HCT116 (cell line): ENCODE results near the gene ELK4. TPM values are rescaled to one million over a fixed set of nuclear protein-coding genes. Genes with fewer than 3 reads are reported as not detected.

Source experiments
- ATAC-seq: fragments of 200-7000 bp; cut with Tn5 transposase; 2 replicates; pipeline ENCODE4 v1.9.1; 2020; ENCODE audit warnings: mild to moderate bottlenecking, moderate library complexity
- BruUV-seq: library from RNA; stranded (reverse); fragments of 400-500 nt; replicated peaks from 2 replicates; lab custom pipeline; 2021; lab: Mats Ljungman, UMichigan
- CTCF ChIA-PET: fragments of 300-600 bp; sonication (Branson Sonifier 250); formaldehyde crosslinking; loops from one replicate; lab custom pipeline; 2021; ENCODE audit warnings: antibody characterized with exemption; lab: Charles Lee
- POLR2A ChIA-PET: fragments of 300-600, 350-600 bp; sonication (Branson Sonifier 250); formaldehyde crosslinking; loops from one replicate; lab custom pipeline; 2021; ENCODE audit warnings: antibody characterized with exemption; lab: Charles Lee
- RAD21 ChIA-PET, 2 experiments: fragments of 300-600 bp; sonication (Branson Sonifier 250); formaldehyde crosslinking; loops; one replicate each; lab custom pipeline; 2023; ENCODE audit warnings: low total read pairs in 2 of 2; ENCODE audit not compliant: uncharacterized antibody in 2 of 2, unreplicated experiment in 2 of 2, low non-redundant PET in 1 of 2; lab: Charles Lee
- DNase-seq: peaks from one replicate; pipeline ENCODE4 v3.0.0-alpha.2; 2010; ENCODE audit warnings: low read depth, low spot score
- H2AFZ ChIP-seq: fragments of 200-600 bp; shearing (Covaris generic), sonication (generic); 2 replicates; pipeline ENCODE4 v1.6.1; 2017; ENCODE audit warnings: low read depth, mixed run types, mixed read lengths, antibody characterized with exemption, low read length; ENCODE audit not compliant: poor library complexity, severe bottlenecking
- H3K27ac ChIP-seq: 2 replicates; pipeline ENCODE4 v1.5.1; 2012; ENCODE audit warnings: low read depth, low read length
- H3K27me3 ChIP-seq: fragments of 200-600 bp; sonication (generic); 2 replicates; pipeline ENCODE4 v1.6.1; 2016; ENCODE audit warnings: mixed run types, low read length, mixed read lengths; ENCODE audit not compliant: insufficient read depth
- H3K36me3 ChIP-seq, 2 experiments: fragments of 200-500 bp in 1 of 2; fragments of 200-600 bp in 1 of 2; sonication (Bioruptor generic) in 1 of 2; sonication (generic) in 1 of 2; 2 replicates each; pipeline versions ENCODE4 v1.5.1 to v1.6.1; 2014 to 2016; ENCODE audit warnings: low read length in 2 of 2, inconsistent platforms in 1 of 2, mixed read lengths in 1 of 2, mixed run types in 1 of 2; ENCODE audit not compliant: insufficient read depth in 2 of 2, control insufficient read depth in 1 of 2
- H3K4me1 ChIP-seq, 2 experiments: fragments of 200-600 bp in 1 of 2; sonication (generic) in 1 of 2; 2 replicates each; pipeline versions ENCODE4 v1.5.1 to v1.6.1; 2012 to 2017; ENCODE audit warnings: low read length in 2 of 2, inconsistent platforms in 1 of 2, mild to moderate bottlenecking in 1 of 2, mixed read lengths in 1 of 2, mixed run types in 1 of 2, moderate library complexity in 1 of 2; ENCODE audit not compliant: insufficient read depth in 2 of 2, control insufficient read depth in 1 of 2
- H3K4me2 ChIP-seq: fragments of 200-600 bp; sonication (generic); 2 replicates; pipeline ENCODE4 v1.6.1; 2017; ENCODE audit warnings: mixed run types, low read length, mixed read lengths
- H3K4me3 ChIP-seq, 2 experiments: fragments of 200-600 bp in 1 of 2; sonication (generic) in 1 of 2; replicated peaks in 1 of 2; 2 replicates each; pipeline ENCODE4 v1.5.1; 2011 to 2016; ENCODE audit warnings: low read length in 2 of 2, control low read depth in 1 of 2, low read depth in 1 of 2, mild to moderate bottlenecking in 1 of 2, mixed read lengths in 1 of 2, mixed run types in 1 of 2
- H3K79me2 ChIP-seq: fragments of 200-600 bp; sonication (generic); 2 replicates; pipeline ENCODE4 v1.6.1; 2017; ENCODE audit warnings: mild to moderate bottlenecking, mixed run types, low read length, moderate library complexity, mixed read lengths; ENCODE audit not compliant: insufficient read depth
- H3K9ac ChIP-seq: fragments of 200-600 bp; sonication (generic); 2 replicates; pipeline ENCODE4 v1.6.1; 2016; ENCODE audit warnings: low read length, mixed read lengths
- H3K9me2 ChIP-seq: fragments of 200-600 bp; sonication (generic), shearing (Covaris generic); 2 replicates; pipeline ENCODE4 v1.6.1; 2017; ENCODE audit warnings: mixed run types, mild to moderate bottlenecking, moderate library complexity; ENCODE audit not compliant: insufficient read depth
- H3K9me3 ChIP-seq, 2 experiments: fragments of 200-500 bp in 1 of 2; fragments of 200-600 bp in 1 of 2; sonication (Bioruptor generic) in 1 of 2; sonication (generic) in 1 of 2; 2 replicates each; pipeline ENCODE4 v1.6.1; 2014 to 2017; ENCODE audit warnings: low read length in 2 of 2, mixed read lengths in 2 of 2, inconsistent platforms in 1 of 2, low read depth in 1 of 2, mild to moderate bottlenecking in 1 of 2, mixed run types in 1 of 2, moderate library complexity in 1 of 2; ENCODE audit not compliant: control insufficient read depth in 1 of 2, insufficient read depth in 1 of 2
- H4K20me1 ChIP-seq: fragments of 200-600 bp; sonication (generic), shearing (Covaris generic); 2 replicates; pipeline ENCODE4 v1.6.1; 2017; ENCODE audit warnings: mixed run types, mild to moderate bottlenecking, moderate library complexity; ENCODE audit not compliant: insufficient read depth
- CEBPB ChIP-seq: IDR thresholded peaks from 2 replicates; pipeline ENCODE4 v1.6.1; 2012; ENCODE audit warnings: low read depth
- CTCF ChIP-seq, 3 experiments: fragments of 200-600 bp in 1 of 3; sonication (generic) in 1 of 3; IDR thresholded peaks in 2 of 3; conservative IDR thresholded peaks in 1 of 3; 2 replicates each; pipeline ENCODE4 v1.5.1; 2012 to 2017; ENCODE audit warnings: low read depth in 2 of 3, low read length in 2 of 3, antibody characterized with exemption in 1 of 3, borderline replicate concordance in 1 of 3, control low read depth in 1 of 3, mild to moderate bottlenecking in 1 of 3, mixed read lengths in 1 of 3, mixed run types in 1 of 3, moderate library complexity in 1 of 3; ENCODE audit not compliant: insufficient read depth in 1 of 3
- ELF1 ChIP-seq: IDR thresholded peaks from 2 replicates; pipeline ENCODE4 v1.6.1; 2012; ENCODE audit warnings: low read depth, borderline replicate concordance
- EZH2 ChIP-seq: fragments of 200-600 bp; sonication (generic); IDR thresholded peaks from 2 replicates; pipeline ENCODE4 v1.6.1; 2017; ENCODE audit warnings: antibody characterized with exemption, mixed run types
- FOSL1 ChIP-seq: IDR thresholded peaks from 2 replicates; pipeline ENCODE4 v1.6.1; 2012; ENCODE audit warnings: low read depth
- POLR2A ChIP-seq: IDR thresholded peaks from 2 replicates; pipeline ENCODE4 v1.7.0; 2011; ENCODE audit warnings: borderline replicate concordance; ENCODE audit not compliant: insufficient read depth, insufficient read length; ENCODE audit errors: extremely low read depth
- POLR2AphosphoS5 ChIP-seq: IDR thresholded peaks from 2 replicates; pipeline ENCODE4 v1.6.1; 2011; ENCODE audit warnings: mild to moderate bottlenecking, low read depth, low read length, moderate library complexity
- RAD21 ChIP-seq: IDR thresholded peaks from 2 replicates; pipeline ENCODE4 v1.6.1; 2012; ENCODE audit warnings: low read depth, mild to moderate bottlenecking
- REST ChIP-seq: IDR thresholded peaks from 2 replicates; pipeline ENCODE4 v1.6.1; 2012; ENCODE audit warnings: low read depth
- SIN3A ChIP-seq: IDR thresholded peaks from 2 replicates; pipeline ENCODE4 v1.6.1; 2012; ENCODE audit warnings: low read depth
- SRF ChIP-seq: IDR thresholded peaks from 2 replicates; pipeline ENCODE4 v1.6.1; 2012; ENCODE audit warnings: low read depth
- TCF7L2 ChIP-seq: IDR thresholded peaks from 2 replicates; pipeline ENCODE4 v1.7.0; 2011; ENCODE audit warnings: borderline replicate concordance, inconsistent platforms; ENCODE audit not compliant: insufficient read depth, insufficient read length; ENCODE audit errors: extremely low read depth
- YY1 ChIP-seq: IDR thresholded peaks from 2 replicates; pipeline ENCODE4 v1.6.1; 2011; ENCODE audit warnings: low read length, low read depth, moderate library complexity, mild to moderate bottlenecking; ENCODE audit not compliant: insufficient replicate concordance; ENCODE audit errors: extremely low read depth
- ZNF274 ChIP-seq: fragments of 200-500 bp; sonication (Bioruptor generic); IDR thresholded peaks from 2 replicates; pipeline ENCODE4 v1.6.1; 2014; ENCODE audit warnings: mild to moderate bottlenecking, low read depth, low read length, inconsistent platforms
- intact Hi-C: fragments of 100-400 bp; cut with micrococcal nuclease; formaldehyde crosslinking; loops from 2 replicates; pipeline ENCODE4 v1.10.0; 2022
- total RNA-seq: library from RNA; stranded (reverse); gene quantifications from one replicate; pipeline ENCODE4 v1.2.1, GENCODE V29; 2021; ENCODE audit not compliant: unreplicated experiment

The ELK4 gene
- total RNA-seq, 1 experiment from 2014 or later: 46.2 TPM

GRCh38 chr1:205585169-205585834, 46.5 kb downstream of the ELK4 start:
- ChIA-PET POLR2A (no interaction called here), RAD21 (no interaction called here)
- no peak for DNase-seq

More at GRCh38 chr1:205585169-205585834, 46.5 kb downstream of the ELK4 start:
- Histone ChIP-seq H3K4me2 (no peak overlapping the region), H3K4me1 (no peaks in the 10 kb centered on the region; a peak in 1 of 4 replicates), H3K4me3 (no peak overlapping the region), H3K27me3 (no peaks in the 10 kb centered on the region), H3K9me3 (no peaks in the 10 kb centered on the region), H3K79me2 (no peaks in the 10 kb centered on the region), H3K27ac (no peak overlapping the region), H3K9ac (no peak overlapping the region), H4K20me1 (no peaks in the 10 kb centered on the region), H3K9me2 (no peaks in the 10 kb centered on the region), H3K36me3 (no peaks in the 10 kb centered on the region), H2AFZ (no peak overlapping the region)
- intact Hi-C loops: no loop called here
- TF ChIP-seq FOSL1 (no peak), TCF7L2 (no peak), SRF (no peak), CTCF (IDR thresholded peaks at IDR 0.05 in 2 of 3, conservative IDR thresholded peaks at IDR 0.05 in 1 of 3; ENCODE audit: borderline replicate concordance in 1 of 3, insufficient read depth in 1 of 3, low read depth in 2 of 3, low read length in 2 of 3) (no peak), EZH2 (no peak), SIN3A (no peak), ZNF274 (no peak), ELF1 (no peak), CEBPB (no peak), REST (no peak), YY1 (no peak), POLR2AphosphoS5 (no peak), POLR2A (no peak), RAD21 (no peak)
- CTCF ChIA-PET: no interaction called here
- BruUV-seq: no TSS peak
- ATAC-seq: no peak
